GM23248 (cell line): Measurements from ENCODE around the gene TRPM1. TPM values are rescaled to one million over a fixed set of nuclear protein-coding genes. Genes with fewer than 3 reads are reported as not detected.

Experiments used
- DNase-seq: peaks from one replicate; pipeline ENCODE4 v3.0.0-alpha.2; 2015
- H2AFZ ChIP-seq: fragments of 200-600 bp; sonication (generic); 2 replicates; pipeline ENCODE4 v1.6.1; 2016; ENCODE audit warnings: antibody characterized with exemption
- H3F3A ChIP-seq: fragments of 200-600 bp; sonication (generic); 2 replicates; pipeline ENCODE4 v1.6.1; 2016; ENCODE audit warnings: mild to moderate bottlenecking, antibody characterized with exemption, mixed run types; ENCODE audit not compliant: insufficient read depth
- H3K27ac ChIP-seq: fragments of 200-600 bp; sonication (generic); 2 replicates; pipeline ENCODE4 v1.5.1; 2016; ENCODE audit warnings: mild to moderate bottlenecking
- H3K27me3 ChIP-seq: fragments of 200-600 bp; sonication (generic); replicated peaks from 2 replicates; pipeline ENCODE4 v1.6.1; 2016; ENCODE audit warnings: mild to moderate bottlenecking; ENCODE audit not compliant: insufficient read depth
- H3K36me3 ChIP-seq: fragments of 200-600 bp; sonication (generic); 2 replicates; pipeline ENCODE4 v1.6.1; 2016; ENCODE audit warnings: low read depth, mild to moderate bottlenecking
- H3K4me1 ChIP-seq: fragments of 200-600 bp; sonication (generic); 2 replicates; pipeline ENCODE4 v1.6.1; 2016; ENCODE audit warnings: mild to moderate bottlenecking; ENCODE audit not compliant: insufficient read depth
- H3K4me2 ChIP-seq: fragments of 200-600 bp; sonication (generic); one replicate; pipeline ENCODE4 v1.6.1; 2016; ENCODE audit warnings: mild to moderate bottlenecking; ENCODE audit not compliant: unreplicated experiment
- H3K4me3 ChIP-seq: fragments of 200-600 bp; sonication (generic); 2 replicates; pipeline ENCODE4 v1.5.1; 2016; ENCODE audit warnings: mild to moderate bottlenecking
- H3K79me2 ChIP-seq: fragments of 200-600 bp; sonication (generic); 2 replicates; pipeline ENCODE4 v1.6.1; 2016; ENCODE audit warnings: mild to moderate bottlenecking; ENCODE audit not compliant: insufficient read depth
- H3K9ac ChIP-seq: fragments of 200-600 bp; sonication (generic); 2 replicates; pipeline ENCODE4 v1.6.1; 2016; ENCODE audit warnings: mild to moderate bottlenecking
- H3K9me2 ChIP-seq: fragments of 200-600 bp; sonication (generic); 2 replicates; pipeline ENCODE4 v1.6.1; 2016; ENCODE audit warnings: mixed run types, mild to moderate bottlenecking, moderate library complexity; ENCODE audit not compliant: insufficient read depth
- H3K9me3 ChIP-seq: fragments of 200-600 bp; sonication (generic); one replicate; pipeline ENCODE4 v1.6.1; 2017; ENCODE audit warnings: low read depth
- H4K20me1 ChIP-seq: fragments of 200-600 bp; sonication (generic); 2 replicates; pipeline ENCODE4 v1.6.0; 2016; ENCODE audit not compliant: insufficient read depth
- EZH2 ChIP-seq: fragments of 200-600 bp; sonication (generic); IDR thresholded peaks from 2 replicates; pipeline ENCODE4 v1.6.1; 2018; ENCODE audit warnings: antibody characterized with exemption, mild to moderate bottlenecking; ENCODE audit not compliant: insufficient read depth, poor library complexity, severe bottlenecking
- EZH2phosphoT487 ChIP-seq: fragments of 200-600 bp; sonication (generic); IDR thresholded peaks from 2 replicates; pipeline ENCODE4 v1.6.1; 2018; ENCODE audit warnings: antibody characterized with exemption, moderate library complexity, mild to moderate bottlenecking, low read depth; ENCODE audit not compliant: insufficient read depth
- whole genome bisulfite sequencing, 2 experiments: methylation state at CpG; one replicate each; pipeline ENCODE4 v1.1.6; 2015 to 2017; ENCODE audit warnings: low lambda C conversion rate in 2 of 2, low coverage in 1 of 2; ENCODE audit errors: missing lambda C conversion rate in 2 of 2; 5-methylcytosine and 5-hydroxymethylcytosine counted together
- in situ Hi-C: fragments of 300-500 bp; cut with MboI; formaldehyde crosslinking; loops from 2 replicates; pipeline ENCODE4 v1.15.0; 2020
- polyA plus RNA-seq: library from polyadenylated mRNA; unstranded; fragments of >200 nt; fragmentation: Nextera tagmentation; extraction: Ambion mirVana; gene quantifications from 2 replicates; pipeline ENCODE4 v1.2.1, GENCODE V29; 2016
- total RNA-seq: library from RNA; depleted of rRNA; stranded (reverse); fragments of >200 nt; shearing (Covaris generic); gene quantifications from 2 replicates; pipeline ENCODE4 v1.2.3, GENCODE V29; 2014

The TRPM1 gene
- total and polyA plus RNA-seq, 2 experiments from 2014 or later, result not detected

DNA sequence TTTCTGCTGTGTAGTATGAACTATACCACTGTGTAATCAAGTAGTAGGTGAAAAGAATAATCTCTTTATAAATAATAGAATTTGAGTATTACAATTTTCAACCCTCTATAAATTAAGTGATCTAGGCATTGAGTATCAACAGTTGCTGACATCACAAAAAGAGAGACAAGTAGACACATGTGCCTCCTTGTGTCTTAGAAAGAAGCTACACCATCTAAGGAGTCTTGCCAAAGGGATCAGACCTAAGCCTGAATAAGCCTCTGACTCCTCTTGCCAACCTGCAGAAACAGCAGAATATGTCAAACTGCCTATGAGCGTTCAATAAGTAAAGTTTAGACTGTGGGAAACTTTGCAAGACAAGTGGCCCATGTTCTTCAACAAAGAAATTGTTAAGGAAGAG lies 104.3 kb downstream of the TRPM1 start:
- no peak overlapping the region for H3K27ac ChIP-seq
- H3K27me3 ChIP-seq, result peaks cover 5% of the 10 kb centered on the region
- no peak overlapping the region for H3K4me2 ChIP-seq
- TF ChIP-seq EZH2phosphoT487 (no peak), EZH2 (no peak)
- H3K79me2 ChIP-seq, result no peaks in the 10 kb centered on the region
- H3K9me2 ChIP-seq, result no peaks in the 10 kb centered on the region
- H3K36me3 ChIP-seq, result no peaks in the 10 kb centered on the region
- no peaks in the 10 kb centered on the region for H4K20me1 ChIP-seq
- in situ Hi-C loops, result no loop called here
- H3K9me3 ChIP-seq, result no peaks in the 10 kb centered on the region
- 58 to 65% methylated on average over 1 of the region's 1 CpG for WGBS, 2 experiments
- H3K9ac ChIP-seq, result no peak overlapping the region
- DNase-seq, result no peak
- no peaks in the 10 kb centered on the region for H3F3A ChIP-seq
- no peak overlapping the region for H2AFZ ChIP-seq
- no peak overlapping the region for H3K4me3 ChIP-seq
- no peaks in the 10 kb centered on the region for H3K4me1 ChIP-seq

GRCh38 chr15:30992249-30992864 lies 109.2 kb downstream of the TRPM1 start:
- TF ChIP-seq EZH2, result no peak
- TF ChIP-seq EZH2phosphoT487, result no peak
- Histone ChIP-seq H3K9me2 (no peaks in the 10 kb centered on the region), H3K4me3 (peak overlapping the region; percentile 94), H3K27me3 (no peaks in the 10 kb centered on the region), H3K36me3 (no peaks in the 10 kb centered on the region), H3K9ac (peak overlapping the region; percentile 88), H2AFZ (peak overlapping the region; percentile 86), H3K9me3 (no peaks in the 10 kb centered on the region), H4K20me1 (no peaks in the 10 kb centered on the region), H3K4me1 (peaks cover 9% of the 10 kb centered on the region), H3F3A (0 out of 2 replicates have a peak, but pooled peaks cover 9% of the 10 kb centered on the region), H3K79me2 (peaks cover 31% of the 10 kb centered on the region), H3K4me2 (peak overlapping the region; percentile 80), H3K27ac (peak overlapping the region; percentile 67)
- 71 to 82% methylated on average over 7 of the region's 7 CpGs for WGBS, 2 experiments
- DNase-seq, result peak; percentile 41
- in situ Hi-C loops, result no loop called here

DNA sequence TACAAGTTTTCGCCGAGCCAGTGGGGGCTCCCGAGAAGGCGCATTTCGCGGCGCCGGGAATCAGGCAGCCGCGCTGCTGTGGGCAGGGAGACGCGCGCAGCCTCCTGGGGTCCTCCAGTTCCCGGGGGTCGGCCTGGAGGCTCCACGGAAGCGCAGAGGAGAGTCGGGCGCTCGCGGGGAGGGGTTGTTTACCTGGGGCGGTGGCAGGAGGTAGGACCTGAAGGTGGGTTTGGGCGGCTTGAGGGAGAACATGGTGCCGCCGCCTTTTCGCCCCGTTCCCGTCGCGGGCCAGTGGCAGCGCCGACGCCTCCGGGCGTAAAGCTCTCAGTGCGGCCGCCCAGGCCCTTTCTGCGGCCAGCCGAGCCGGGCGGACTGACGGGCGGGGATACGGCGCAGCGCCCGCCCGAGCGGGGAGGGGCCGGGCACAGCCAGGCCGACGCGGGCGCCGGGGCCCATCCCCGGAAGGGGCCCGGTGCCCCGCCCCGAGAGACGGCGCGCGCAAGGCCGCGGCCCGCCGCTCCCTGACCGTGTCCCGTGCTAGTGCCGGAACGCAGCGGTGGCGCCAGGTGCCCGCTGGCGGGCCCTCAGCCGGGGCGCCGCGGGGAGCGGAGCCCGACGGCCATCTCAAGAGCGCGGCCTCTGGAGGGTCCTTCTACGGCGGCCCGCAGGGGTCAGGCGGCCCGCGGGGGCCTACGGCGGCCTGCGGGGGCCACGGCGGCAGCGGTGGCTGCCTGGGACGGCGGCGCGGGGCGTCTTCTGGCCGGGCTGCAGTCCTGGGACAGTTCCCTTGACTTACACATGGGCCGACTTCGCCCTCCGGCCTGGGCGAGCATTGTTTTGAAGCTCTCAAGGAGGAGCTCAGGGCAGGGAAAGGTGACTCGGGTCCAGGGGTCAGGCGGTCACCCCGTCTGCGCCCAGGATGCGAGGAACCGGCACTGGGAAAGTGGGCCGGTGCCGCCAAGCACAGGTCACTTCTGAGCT lies 110.0 kb downstream of the TRPM1 start, which contains the start of gene MTMR10:
Gene MTMR10 (minus strand): TSS at position 374 of the 981 bp plus-strand sequence. CDS start 122 bp downstream, at position 252.
- Histone ChIP-seq H3K79me2 (peaks cover 39% of the 10 kb centered on the region), H3K9ac (peak within 1 kb of the TSS; percentile 88), H3K36me3 (no peaks in the 10 kb centered on the region), H3K4me1 (peaks cover 9% of the 10 kb centered on the region), H4K20me1 (no peaks in the 10 kb centered on the region), H3K27me3 (no peaks in the 10 kb centered on the region), H3K4me2 (peak within 1 kb of the TSS; percentile 92), H3K27ac (peak within 1 kb of the TSS; percentile 67), H3K9me2 (no peaks in the 10 kb centered on the region), H3F3A (0 out of 2 replicates have a peak, but pooled peaks cover 9% of the 10 kb centered on the region), H2AFZ (peak within 1 kb of the TSS; percentile 86), H3K4me3 (peak within 1 kb of the TSS; percentile 94), H3K9me3 (no peaks in the 10 kb centered on the region)
- TF ChIP-seq EZH2 (no peak), EZH2phosphoT487 (no peak)
- 1 to 2% methylated on average over 65 to 74 of the region's 114 CpGs for WGBS, 2 experiments
- peak; percentile 91 for DNase-seq
- in situ Hi-C loops, result no loop called here

DNA sequence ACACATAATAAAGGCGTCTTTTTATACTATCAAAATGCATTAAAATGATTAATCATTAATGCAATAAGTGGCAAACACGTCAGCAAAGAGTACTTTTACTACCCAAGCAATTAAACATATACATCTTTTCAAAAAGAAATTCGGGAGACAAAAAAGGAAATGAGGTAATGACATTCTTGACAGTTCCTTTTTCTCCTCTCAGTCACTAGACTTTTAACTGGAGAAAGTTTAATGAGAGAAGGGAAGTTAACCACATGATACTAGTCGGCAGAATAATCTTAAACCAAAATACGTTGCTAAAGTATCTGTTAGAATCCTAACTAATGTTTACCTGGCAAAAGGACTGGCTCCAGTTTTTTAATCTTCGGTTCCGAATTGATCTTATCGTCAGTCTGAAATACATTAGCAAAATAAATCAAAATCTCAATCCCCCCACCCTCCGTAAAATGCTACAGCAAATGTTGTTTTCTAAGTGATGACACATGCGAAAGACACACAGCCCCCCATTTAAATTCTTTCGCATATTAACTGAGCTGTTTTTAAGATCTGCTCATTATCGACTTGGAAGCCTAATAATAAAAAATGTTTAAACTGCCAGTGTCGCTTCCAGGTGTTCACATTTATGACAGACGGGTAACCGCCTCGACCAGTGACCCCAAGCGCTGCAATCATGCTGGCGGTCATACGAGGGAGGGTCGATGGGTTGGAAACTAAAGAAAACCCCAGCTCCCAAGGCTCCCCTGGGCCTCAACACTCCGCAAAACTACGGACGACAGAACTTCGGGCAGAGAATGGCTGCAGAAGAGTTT lies 110.9 kb downstream of the TRPM1 start:
- H3K9me2 ChIP-seq, result no peaks in the 10 kb centered on the region
- H3K27me3 ChIP-seq, result no peaks in the 10 kb centered on the region
- H3K9me3 ChIP-seq, result no peaks in the 10 kb centered on the region
- H3K4me2 ChIP-seq, result peak overlapping the region; percentile 92
- in situ Hi-C loops, result no loop called here
- DNase-seq, result peak; percentile 33
- peak overlapping the region; percentile 86 for H2AFZ ChIP-seq
- peak overlapping the region; percentile 94 for H3K4me3 ChIP-seq
- H3K9ac ChIP-seq, result peak overlapping the region; percentile 88
- no peaks in the 10 kb centered on the region for H4K20me1 ChIP-seq
- H3K36me3 ChIP-seq, result no peaks in the 10 kb centered on the region
- H3K27ac ChIP-seq, result peak overlapping the region; percentile 67
- H3K4me1 ChIP-seq, result peaks cover 9% of the 10 kb centered on the region
- 0 out of 2 replicates have a peak, but pooled peaks cover 9% of the 10 kb centered on the region for H3F3A ChIP-seq
- WGBS, 2 experiments, result 1% methylated on average over 24 of the region's 24 CpGs
- TF ChIP-seq EZH2phosphoT487 (no peak), EZH2 (no peak)
- H3K79me2 ChIP-seq, result peaks cover 46% of the 10 kb centered on the region
